Calu3 (cell line): Measurements from ENCODE around the gene ATP4A. TPM values are rescaled to one million over a fixed set of nuclear protein-coding genes. Genes with fewer than 3 reads are reported as not detected.

ENCODE experiments used
- BruUV-seq: library from RNA; stranded (reverse); fragments of 400-500 nt; replicated peaks from 2 replicates; lab custom pipeline; 2021; lab: Mats Ljungman, UMichigan
- CTCF ChIA-PET: fragments of 300-600 bp; sonication (Branson Sonifier 250); formaldehyde crosslinking; loops from one replicate; lab custom pipeline; 2022; ENCODE audit warnings: antibody characterized with exemption; lab: Charles Lee
- DNase-seq: peaks from one replicate; pipeline ENCODE4 v3.0.0; 2022
- H3K27ac Mint-ChIP-seq: one replicate; pipeline ENCODE4 v1.8.0; 2022; ENCODE audit warnings: mixed read lengths; ENCODE audit not compliant: unreplicated experiment
- H3K27me3 Mint-ChIP-seq: one replicate; pipeline ENCODE4 v1.8.0; 2022; ENCODE audit warnings: mixed read lengths; ENCODE audit not compliant: unreplicated experiment
- H3K36me3 Mint-ChIP-seq: one replicate; pipeline ENCODE4 v1.8.0; 2022; ENCODE audit warnings: mild to moderate bottlenecking, moderate library complexity, mixed read lengths; ENCODE audit not compliant: insufficient read depth, unreplicated experiment
- H3K4me1 Mint-ChIP-seq: one replicate; pipeline ENCODE4 v1.8.0; 2022; ENCODE audit warnings: mild to moderate bottlenecking, low read depth, mixed read lengths; ENCODE audit not compliant: unreplicated experiment
- H3K4me3 Mint-ChIP-seq: one replicate; pipeline ENCODE4 v1.8.0; 2022; ENCODE audit warnings: mild to moderate bottlenecking, low read depth, moderate library complexity, mixed read lengths; ENCODE audit not compliant: unreplicated experiment
- H3K9me3 Mint-ChIP-seq: one replicate; pipeline ENCODE4 v1.8.0; 2022; ENCODE audit warnings: low read depth, mixed read lengths; ENCODE audit not compliant: unreplicated experiment
- CTCF ChIP-seq: fragments of 200-600 bp; IDR thresholded peaks from one replicate; pipeline ENCODE4 v1.8.0; 2022; ENCODE audit warnings: antibody characterized with exemption; ENCODE audit not compliant: unreplicated experiment
- intact Hi-C: fragments of 100-400 bp; cut with micrococcal nuclease; formaldehyde crosslinking; loops from one replicate; pipeline ENCODE4 v1.10.0; 2022; ENCODE audit not compliant: unreplicated experiment
- total RNA-seq: library from RNA; stranded (reverse); gene quantifications from 2 replicates; pipeline ENCODE4 v1.2.3, GENCODE V29; 2022

Gene ATP4A
- total RNA-seq, 1 experiment from 2014 or later, result not detected

DNA sequence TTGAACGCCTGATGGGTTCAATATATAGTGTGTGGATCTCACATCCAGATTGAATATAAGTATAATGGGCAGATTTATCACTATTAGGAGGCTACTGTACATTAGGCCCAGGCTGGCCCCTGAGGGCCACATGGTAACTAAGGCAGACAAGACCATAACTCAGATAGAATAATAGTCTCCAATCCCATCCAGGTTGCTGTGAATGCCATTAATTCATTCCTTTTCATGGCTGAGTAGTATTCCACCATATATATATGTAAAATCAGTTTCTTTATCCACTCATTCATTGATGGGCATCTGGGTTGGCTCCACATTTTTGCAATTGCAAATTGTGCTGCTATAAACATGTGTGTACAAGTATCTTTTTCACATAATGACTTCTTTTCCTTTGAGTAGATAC lies 14.5 kb upstream of the ATP4A start:
- Mint-ChIP-seq H3K9me3 (peaks cover 13% of the 10 kb centered on the region), H3K27ac (no peak overlapping the region), H3K4me3 (no peak overlapping the region), H3K27me3 (peaks cover 34% of the 10 kb centered on the region), H3K4me1 (no peaks in the 10 kb centered on the region), H3K36me3 (no peaks in the 10 kb centered on the region)
- no peak for TF ChIP-seq CTCF
- no TSS peak for BruUV-seq
- intact Hi-C loops, result no loop called here
- no peak for DNase-seq
- CTCF ChIA-PET, result no interaction called here

- Mint-ChIP-seq H3K9me3 (peaks cover 8% of the 10 kb centered on the region), H3K4me1 (no peaks in the 10 kb centered on the region), H3K27me3 (peaks cover 85% of the 10 kb centered on the region), H3K27ac (no peak overlapping the region), H3K4me3 (no peak overlapping the region), H3K36me3 (no peaks in the 10 kb centered on the region)
- CTCF ChIA-PET, result interaction anchor here (0.6 kb wide), 1 partner anchor 10 kb away, joined by 3 read pairs; no protein-coding TSS in a partner anchor
- no peak for DNase-seq
- TF ChIP-seq CTCF, result no peak
- intact Hi-C loops, result no loop called here
- no TSS peak for BruUV-seq
Measured at GRCh38 chr19:35571406-35571965, 8.0 kb upstream of the ATP4A start.

DNA sequence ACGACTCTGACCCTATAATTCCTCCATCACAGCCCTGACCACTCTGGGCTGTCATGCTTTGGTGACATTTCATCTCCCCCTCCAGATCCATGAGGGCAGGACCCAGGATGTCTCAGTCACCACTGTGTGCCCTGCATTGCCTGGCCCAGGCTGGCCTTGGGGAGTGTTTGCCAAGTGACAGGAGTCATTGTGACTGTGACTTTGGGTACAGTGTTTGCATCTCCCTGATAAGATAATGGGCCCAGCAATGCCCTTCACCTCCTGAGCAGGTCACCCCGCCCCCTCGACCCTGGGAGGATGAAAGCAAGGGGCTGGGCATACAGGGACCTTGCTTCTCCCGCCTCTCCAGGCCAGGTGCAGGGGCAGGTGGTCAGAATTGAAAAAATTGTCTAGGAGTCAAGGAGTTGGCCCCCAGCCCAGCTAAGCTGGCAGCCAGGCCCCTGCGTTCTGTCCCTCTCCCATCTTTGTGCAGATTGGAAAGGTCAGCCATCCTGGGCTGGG lies 5.9 kb upstream of the ATP4A start:
- Mint-ChIP-seq H3K27ac (no peak overlapping the region), H3K9me3 (no peaks in the 10 kb centered on the region), H3K27me3 (peaks cover 92% of the 10 kb centered on the region), H3K4me3 (no peak overlapping the region), H3K36me3 (no peaks in the 10 kb centered on the region), H3K4me1 (no peaks in the 10 kb centered on the region)
- intact Hi-C loops, result no loop called here
- no TSS peak for BruUV-seq
- CTCF ChIA-PET, result no interaction called here
- no peak for TF ChIP-seq CTCF
- no peak for DNase-seq

DNA sequence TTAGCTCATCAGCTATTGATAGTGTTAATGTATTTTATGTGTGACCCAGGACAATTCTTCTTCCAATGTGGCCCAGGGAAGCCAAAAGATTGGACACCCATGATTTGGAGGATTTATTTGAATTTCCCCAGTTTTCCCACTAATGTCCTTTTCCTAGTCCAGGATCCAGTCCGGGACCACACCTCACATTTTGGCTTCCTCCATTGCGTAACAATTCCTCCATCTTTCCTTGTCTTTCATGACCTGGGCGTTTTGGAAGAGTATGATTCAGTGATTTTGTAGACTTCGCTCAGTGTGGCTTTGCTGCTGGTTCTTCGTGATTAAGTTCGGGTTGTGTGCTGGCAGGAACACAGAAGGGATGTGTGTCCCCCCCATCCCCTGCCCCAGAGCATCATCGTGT lies 3.3 kb upstream of the ATP4A start:
- Mint-ChIP-seq H3K27me3 (peaks cover 88% of the 10 kb centered on the region), H3K36me3 (no peaks in the 10 kb centered on the region), H3K4me3 (no peak overlapping the region), H3K9me3 (no peaks in the 10 kb centered on the region), H3K27ac (no peak overlapping the region), H3K4me1 (no peaks in the 10 kb centered on the region)
- no TSS peak for BruUV-seq
- CTCF ChIA-PET, result interaction anchor here (1.2 kb wide), 1 partner anchor 57 kb away, joined by 4 read pairs; no protein-coding TSS in a partner anchor
- no peak for DNase-seq
- TF ChIP-seq CTCF, result no peak
- intact Hi-C loops, result no loop called here
